GM21367 (cell line): ENCODE data around the gene NXT1.
"Not testable (repeated sequence)": the region's sequence is repeated elsewhere in the genome, so short reads cannot be mapped to it uniquely, and the experiment has no call there.

Source experiments
- ATAC-seq: cut with Tn5 transposase; IDR thresholded peaks from one replicate; pipeline ENCODE4 v1.9.1; 2021; ENCODE audit not compliant: unreplicated experiment

The NXT1 gene

DNA sequence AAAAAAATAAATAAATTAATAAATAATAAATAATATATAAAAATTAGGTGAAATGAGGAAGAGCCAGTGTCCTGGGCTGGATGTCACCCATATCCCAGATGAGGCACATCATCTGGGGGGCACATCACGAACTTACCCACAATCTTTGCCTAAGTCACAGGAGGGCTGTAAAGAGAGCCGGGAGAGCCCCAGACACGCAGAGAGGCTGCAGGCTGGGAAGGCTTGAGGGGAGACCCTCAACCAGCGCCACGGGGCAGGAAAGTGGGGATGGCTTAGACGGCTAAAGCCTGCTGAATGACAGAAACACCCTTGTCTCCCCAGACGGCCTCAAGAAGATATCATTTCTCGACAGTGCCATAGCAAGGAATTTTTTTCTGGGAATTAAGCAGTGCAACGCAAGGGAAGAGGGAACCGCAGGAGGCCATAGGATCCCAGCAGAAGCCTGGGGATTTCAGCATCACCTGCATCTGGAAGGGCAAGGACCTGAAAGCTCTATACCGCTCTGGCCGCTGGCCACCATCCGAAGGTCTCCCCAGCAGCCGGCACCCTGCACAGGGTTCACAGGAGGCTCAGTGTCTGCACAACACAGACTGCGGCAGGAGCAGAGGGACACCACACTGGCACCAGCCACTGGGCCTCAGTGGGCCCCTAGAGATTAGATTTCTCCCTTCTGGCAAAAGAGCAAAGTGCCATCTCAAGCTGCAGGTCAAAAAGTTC lies 22.8 kb upstream of the NXT1 start:
- no peak for ATAC-seq

DNA sequence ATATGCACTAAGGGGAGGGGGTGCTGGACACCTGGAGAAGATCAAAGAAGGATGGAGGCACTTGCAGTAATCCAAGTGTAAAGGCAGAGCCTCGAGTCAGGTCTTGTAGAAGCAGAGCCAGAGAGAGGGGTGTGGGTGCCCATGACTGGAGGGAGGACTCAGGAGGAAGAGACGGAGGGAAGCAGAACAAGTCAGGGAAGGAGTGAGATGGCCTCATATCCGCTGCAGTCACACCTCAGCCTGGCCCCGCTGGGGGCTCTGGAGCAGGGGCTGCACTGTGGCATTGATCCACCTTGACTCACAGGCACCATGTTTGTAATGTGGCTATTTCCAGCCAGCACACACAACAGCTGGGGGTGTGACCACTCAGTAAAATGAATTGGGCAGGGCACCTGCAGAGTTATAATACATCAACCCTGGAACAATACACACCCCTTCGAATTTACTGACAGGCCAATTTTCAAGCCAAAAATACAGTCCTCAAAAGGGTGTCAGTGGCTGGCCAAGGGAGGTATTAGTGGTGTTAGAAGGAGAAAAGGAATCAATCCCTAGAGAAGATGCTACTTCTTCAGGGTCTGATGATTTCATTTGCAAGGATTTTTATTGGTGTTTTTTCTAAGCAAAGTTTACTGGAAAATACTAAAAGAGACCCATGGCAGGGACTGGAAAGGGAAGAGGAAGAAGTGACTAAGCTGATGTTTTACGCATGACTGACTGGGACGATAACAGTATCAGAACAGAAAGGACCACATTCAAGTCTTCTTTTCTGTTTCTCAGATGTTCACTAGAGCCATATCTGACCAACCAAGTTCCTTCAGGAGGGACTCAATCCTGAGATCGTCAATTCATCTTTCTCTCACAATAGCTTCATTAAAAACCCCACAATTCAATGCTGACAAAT lies 18.9 kb upstream of the NXT1 start:
- ATAC-seq, result no peak

DNA sequence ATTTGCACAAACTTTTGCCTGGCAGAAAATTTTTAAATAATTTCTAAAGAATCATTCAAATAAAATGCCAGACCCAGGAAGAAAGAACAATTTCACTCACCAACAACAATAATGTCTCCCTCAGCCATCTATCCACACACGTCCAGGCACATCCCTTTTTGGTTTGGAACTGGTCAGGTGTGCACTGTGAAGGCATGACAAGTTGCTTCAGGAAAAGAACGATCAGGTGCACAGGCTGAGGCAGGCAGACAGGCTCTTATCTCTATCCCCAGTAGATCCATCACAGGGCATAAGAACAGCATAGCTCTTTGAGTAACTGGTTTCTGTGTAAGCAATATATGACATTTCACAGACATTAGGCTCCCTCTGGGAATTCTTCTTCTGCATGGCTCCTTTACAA lies 18.1 kb upstream of the NXT1 start:
- no peak for ATAC-seq

DNA sequence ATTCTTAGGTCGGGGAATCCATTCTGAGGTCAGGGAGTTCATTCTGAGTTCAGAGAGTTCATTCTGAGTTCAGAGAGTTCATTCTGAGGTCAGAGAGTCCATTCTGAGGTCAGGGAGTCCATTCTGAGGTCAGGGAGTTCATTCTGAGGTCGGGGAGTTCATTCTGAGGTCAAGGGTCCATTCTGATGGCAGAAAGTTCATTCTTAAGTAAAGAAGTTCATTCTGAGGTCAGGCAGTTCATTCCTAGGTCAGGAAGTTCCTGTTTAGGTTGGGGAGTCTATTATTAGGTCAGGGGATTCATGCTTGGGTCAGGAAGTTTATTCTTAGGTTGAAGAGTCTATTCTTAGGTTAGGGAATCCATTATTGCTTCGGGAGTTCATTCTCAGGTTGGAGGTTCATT lies 16.5 kb upstream of the NXT1 start:
- ATAC-seq, result no peak

DNA sequence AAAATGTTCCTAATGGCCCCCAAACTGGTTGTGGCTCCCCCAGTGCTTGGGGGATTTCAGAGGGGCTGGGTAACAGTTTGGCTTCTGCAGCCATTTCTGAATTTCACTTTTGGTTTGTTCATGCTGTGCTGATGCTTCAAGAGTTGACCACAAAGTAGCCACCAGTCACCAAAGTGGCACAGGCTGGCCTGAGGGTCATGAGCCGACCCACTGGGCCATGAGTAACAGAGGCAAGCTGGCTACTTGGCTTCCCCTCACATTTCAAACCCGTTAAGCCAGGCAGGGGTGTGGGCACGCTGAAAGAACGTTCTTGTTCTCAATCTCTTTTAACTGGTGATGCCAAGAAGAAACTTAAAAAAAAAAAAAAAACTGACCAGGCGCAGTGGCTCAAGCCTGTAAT lies 15.1 kb upstream of the NXT1 start:
- no peak for ATAC-seq

DNA sequence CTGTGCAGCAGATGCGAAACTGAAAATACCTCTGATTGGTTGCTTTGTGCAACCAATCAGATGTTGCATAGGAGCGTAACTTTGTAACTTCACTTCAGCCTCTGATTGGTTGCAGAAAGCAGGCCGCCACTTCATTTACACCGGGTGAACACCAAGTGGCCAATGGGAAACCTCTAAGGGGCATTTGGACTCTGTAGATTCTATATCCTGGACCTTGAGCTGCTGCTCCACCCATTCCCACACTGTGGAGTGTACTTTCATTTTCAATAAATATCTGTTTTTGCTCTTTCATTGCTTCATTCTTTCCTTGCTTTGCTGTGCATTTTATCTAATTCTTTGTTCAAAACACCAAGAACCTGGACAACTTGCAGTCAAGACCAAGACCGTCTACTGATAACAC lies 14.1 kb upstream of the NXT1 start:
- ATAC-seq, result no peak

DNA sequence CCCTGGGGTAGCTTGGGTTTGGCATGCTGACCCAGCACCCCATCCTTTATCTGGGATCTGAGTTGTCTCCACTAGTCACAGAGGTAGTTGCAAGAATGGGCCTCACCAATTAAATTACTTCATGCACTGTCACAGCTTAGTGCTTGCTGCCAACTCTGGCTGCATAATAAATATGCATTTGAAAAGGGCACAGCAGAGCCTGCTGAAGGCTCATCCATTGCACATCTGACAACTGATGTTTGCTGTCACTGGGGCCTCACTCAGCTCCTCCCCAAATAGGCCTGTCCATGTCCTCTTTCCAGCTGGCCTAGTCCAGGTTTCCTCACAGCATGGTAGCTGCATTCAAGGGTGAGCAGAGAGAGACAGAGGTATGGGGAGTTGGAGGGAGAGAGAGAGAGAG lies 13.3 kb upstream of the NXT1 start:
- no peak for ATAC-seq

DNA sequence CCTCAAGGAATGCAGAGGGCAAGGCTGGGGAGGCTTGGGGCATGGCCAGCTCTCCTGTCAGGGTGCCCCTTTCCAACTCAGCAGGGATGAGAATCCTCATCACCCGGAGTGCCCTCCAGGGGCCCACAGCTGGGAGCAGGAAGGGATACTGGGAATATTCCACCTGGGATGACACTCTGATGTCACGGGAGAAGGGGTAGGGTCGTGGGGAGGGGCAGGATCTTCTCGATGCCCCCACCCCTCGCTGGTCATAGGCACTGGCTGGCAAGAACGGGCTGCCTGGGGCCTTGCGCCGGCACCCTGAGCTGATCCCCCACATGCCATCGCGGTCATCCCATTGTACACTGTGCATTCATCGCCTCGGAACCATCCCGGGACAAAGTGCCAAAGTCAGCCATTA lies 10.6 kb upstream of the NXT1 start:
- no peak for ATAC-seq

DNA sequence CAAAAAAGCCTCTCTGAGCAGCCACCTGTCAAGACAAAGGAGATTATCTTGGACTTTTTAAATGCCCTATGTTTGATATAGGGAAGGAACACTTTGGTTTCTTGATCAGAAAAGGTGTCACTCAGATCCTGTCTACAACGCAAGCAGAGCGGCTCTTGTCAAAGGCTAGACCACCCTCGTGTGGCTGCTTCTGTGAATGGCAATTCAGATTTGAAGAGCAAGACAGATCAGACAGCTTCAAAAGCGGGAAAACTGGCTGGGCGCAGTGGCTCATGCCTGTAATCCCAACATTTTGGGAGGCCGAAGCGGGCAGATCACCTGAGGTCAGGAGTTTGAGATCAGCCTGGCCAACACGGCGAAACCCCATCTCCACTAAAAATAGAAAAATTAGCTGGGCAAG lies 10.1 kb upstream of the NXT1 start:
- ATAC-seq, result no peak

DNA sequence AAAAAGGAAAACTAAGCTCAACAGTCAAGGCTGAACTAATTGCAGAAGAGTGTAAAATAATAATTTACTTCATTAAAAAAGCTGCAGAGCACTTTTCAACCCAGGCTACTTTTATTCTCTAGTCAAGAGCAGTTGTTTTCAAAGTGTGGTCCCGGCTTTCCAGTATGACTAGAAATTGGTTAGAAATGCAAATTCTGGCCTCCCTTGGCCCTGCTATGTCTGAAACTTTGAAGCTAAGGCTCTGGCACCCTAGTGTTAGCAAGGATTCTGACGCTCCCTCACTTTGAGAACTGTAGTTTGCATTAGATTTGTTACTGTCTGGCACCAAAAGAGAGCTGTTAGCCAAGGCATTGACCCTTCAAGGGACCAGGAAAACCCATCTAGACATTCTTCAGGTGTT lies 9.5 kb upstream of the NXT1 start:
- peak; percentile 61 for ATAC-seq

DNA sequence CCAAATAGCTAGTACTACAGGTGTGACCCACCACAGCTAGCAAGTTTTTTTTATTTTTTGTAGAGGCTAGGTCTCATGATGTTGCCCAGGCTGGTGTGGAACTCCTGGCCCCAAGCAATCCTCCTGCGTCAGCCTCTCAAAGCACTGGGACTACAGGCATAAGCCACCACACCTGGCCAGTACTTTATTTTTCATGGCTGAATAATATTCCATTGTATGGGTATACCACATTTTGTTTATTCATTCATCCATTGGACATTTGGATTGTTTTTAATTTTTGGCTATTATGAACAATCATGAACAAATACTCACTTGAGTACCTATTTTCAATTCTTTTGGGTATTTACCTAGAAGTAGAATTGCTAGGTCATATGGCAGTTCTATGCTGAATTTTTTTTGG lies 7.0 kb upstream of the NXT1 start:
- ATAC-seq, result no peak

DNA sequence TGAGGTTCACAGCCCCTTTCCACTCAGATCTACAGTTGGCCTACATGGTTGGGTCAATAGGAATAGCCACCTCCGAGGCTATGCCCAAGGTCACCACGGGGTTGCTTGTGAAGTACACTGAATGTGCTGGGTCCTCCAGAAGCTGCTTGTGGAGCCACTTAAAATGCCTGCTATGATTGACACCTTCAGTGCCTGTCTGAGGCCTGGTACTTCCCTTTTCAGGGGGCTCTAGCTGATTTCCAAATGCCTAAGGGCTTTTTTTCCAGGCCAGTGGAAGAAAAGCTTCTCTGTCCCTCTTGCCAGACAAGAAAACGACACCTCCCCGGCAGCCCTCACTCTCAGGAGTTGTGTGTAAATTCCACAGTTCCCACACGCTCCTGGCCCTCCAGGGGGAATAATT lies 6.3 kb upstream of the NXT1 start:
- ATAC-seq, result no peak

DNA sequence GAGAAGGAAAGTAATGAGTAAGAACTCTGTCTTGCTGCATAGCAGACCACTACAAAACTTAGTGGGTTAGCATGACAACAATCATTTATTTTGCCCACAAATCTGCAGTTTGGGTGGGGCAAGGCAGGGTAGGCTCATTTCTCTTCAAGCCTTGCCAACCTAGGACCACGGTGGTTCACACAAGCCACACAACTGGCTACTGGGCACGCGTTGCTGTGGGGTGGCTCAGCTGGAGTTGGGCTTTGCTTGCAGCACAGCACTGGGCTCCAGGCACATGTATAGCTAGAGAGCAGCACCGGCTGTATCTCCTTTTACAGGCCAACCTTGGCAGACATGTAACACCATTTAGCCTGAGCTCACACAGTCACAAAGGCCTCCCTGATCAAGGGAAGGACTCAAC lies 4.6 kb upstream of the NXT1 start:
- ATAC-seq, result no peak

DNA sequence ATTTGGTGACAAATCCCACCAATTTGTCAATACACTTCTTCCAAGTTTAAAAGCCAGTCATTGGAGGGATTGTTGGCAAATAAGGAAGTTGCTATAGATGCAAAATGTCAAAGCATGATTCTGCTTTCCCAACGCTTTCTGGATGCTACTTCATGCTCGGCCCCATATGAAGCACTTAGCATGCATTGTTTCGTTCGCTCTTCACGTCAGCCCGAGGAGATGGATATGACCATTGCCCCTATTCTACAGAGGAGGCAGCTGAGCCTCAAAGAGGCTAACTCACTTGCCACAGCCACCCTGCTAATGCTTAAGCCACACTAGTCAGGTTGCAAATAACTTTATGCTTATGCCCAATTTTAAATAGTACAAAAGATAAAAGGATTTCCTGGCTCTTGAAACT lies 2.8 kb upstream of the NXT1 start:
- ATAC-seq, result no peak

DNA sequence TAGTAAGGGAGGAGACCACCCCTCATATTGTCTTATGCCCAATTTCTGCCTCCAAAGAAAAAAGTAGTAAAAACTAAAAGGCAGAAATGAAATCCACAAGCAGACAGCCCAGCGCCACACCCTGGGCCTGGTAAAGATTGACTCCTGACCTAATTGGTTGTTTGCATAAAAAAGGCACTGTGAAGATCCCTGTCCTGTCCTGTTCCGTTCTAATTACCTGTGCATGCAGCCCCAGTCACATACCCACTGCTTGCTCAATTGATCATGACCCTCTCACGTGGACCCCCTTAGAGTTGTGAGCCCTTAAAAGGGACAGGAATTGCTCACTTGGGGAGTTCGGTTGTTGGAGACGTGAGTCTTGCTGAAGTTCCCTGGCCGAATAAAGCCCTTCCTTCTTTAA lies 2.1 kb upstream of the NXT1 start:
- ATAC-seq, result not testable (repeated sequence)

DNA sequence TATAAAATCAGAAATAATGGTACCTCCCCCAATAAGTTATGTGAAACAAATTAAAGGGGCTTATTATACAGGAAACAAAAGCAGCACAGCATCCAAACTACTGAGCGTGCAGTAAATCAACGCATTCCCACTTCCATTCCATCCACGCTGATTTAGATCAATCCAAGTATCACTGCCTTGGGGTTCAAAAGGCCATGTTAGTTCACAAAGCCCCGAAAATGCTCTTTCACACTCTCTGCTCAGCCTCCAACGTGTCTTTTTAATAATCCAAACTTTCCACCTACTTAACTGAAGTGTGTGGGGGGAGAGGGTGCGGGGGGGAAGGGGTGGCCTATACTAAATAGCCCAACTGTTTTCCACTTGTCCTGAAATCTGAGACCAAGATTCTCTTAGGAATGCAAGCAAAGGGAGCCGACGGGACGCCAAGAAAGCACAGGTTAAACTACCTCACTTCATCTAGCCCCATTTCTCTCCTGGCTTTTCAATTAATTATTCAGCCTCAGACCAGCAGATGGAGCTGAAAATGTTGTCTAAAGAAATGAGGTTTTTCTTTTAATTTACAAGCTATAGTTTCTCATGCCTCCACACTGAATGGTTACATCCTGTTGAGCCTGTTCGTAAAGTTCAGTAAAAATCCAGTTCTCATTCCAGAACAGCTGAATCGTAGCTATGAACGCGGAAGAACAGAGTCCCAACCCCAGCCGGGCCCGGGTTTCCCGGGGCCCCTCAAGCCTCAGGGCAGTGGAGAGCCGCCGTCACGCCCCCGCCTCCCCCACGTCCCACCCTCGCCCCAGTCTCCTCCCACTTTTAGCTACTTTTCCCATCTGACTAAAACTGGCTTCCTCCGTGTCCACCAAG lies 1.0 kb upstream of the NXT1 start:
- ATAC-seq, result peak; percentile 40

DNA sequence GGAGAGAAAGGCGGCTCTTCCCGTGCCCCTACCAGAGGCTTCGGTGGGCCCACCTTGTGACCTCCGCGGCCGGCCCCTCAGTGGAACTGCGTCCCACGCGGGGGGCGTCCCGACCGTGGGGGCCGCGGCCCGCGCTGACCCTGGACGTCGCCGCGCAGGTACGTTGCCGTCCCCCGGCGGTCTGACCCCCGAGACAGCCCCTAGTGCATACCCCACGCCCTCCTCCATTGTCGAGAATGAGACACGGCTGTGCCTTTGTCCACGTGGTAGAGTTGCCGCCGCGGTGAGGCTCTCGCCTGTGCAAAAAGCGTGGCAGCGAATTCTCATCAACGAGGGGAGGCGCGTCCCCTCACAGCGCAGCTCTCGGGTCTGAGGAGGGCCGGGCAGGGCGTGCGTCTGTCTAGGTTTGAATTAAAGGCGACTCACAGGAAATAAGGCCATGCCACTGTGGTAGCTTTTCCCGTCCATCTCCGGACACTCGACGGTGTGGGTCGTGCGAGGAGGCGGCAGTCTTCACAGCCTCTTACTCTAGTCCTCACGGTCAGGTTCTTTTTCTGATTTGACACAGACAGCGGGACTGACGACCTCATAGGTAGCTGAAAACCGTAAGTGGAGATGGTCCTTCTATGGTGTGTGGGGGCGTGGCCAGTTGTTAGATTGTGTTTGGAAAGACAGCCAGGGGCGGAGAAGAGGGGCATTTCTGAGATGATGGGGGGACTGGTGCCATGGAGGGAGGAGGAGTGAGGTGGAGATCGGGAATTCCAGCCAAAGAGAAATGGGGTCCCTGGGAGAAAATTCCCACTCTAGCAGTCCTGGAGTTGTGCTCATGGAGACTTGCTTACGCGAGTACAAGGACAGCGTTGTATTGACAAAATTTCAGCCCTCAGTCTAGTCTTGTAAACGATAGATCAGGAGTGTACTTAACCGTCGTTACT lies 580 bp downstream of the NXT1 start:
- ATAC-seq, result peak; percentile 20

DNA sequence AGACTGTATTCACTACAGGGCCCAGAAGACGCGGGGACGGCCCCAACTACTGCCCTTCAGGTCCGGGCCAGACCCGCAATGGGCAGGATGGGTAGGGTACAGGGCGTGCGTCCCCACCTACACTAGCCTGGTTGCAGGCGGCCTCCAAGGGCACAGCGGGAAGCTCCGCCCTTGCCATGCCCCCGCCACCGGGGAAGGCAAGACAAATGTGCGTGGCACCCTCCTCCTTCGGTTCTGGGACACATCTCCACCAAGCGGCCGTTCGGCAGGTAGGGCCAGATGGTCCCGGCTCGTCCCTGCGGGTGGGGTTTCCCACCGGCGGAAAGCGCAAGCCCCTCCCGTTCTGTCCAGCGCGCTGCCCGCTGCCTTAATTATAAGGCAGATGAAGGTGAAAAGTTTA lies 5.6 kb downstream of the NXT1 start:
- ATAC-seq, result no peak

DNA sequence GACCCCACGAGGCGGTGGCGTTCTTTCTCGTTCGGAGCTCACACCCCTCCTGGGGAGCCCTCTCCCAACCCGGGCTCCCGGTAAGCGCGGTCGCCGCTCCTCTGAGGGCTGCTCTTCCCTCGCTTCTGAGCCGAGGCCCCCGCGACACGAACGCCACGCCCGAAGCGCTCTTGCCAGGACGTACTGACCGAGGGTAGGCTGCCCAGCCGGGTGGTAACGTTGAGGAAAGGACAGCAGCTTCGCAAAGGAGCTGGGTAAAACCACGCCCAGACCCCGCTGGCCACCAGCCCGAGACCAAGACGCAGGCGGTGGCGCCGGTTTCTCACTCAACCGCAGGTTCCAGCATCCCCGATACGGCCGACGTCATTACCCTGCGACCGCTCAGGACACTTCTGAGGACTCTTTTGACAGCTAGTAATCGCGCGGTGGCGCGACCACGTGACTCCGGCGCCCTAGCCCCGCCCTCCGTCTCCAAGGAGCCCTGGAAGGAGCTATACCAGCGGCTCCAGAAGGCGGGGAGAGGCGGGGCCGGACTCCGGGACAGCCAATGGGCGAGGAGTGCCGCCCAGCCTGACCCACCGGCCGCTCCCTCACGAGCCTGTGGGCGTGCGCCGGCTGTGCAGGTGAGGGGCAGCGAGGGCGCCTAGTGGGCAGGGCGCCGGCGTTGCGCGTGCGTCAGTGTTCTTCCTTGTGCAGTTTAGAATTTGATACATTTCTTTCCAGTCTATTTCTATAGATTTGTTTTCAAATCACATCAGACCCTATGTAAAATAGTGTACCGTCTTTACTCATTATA lies 7.4 kb downstream of the NXT1 start:
- ATAC-seq, result peak; percentile 73

DNA sequence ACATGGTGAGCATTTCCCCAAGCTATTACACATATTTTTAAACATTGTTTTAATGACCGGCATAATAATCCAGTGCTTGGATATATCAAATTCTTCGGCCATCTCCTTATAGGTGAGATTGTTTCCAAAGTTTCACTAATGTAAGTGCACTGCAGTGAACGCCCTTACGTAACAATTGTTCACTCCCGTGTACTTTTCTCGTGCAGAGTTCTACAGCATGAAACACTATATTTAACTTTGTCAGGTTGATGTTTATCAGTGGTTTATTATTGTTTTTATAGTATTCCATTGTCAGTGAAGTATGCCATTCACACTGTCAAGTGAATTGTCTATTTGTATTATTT lies 7.9 kb downstream of the NXT1 start:
- ATAC-seq, result no peak
